C4-2B (cell line): Measurements from ENCODE around the gene COPS3.

ENCODE experiments used
- ZFX ChIP-seq: fragments of 450-650 bp; IDR thresholded peaks from 2 replicates; pipeline ENCODE4 v1.6.1; 2017
- TF ChIP-seq, protein P1 (sequence below): fragments of 450-650 bp; conservative IDR thresholded peaks from 2 replicates; pipeline ENCODE4 v1.5.1; 2017; ENCODE audit warnings: mild to moderate bottlenecking

DNA sequence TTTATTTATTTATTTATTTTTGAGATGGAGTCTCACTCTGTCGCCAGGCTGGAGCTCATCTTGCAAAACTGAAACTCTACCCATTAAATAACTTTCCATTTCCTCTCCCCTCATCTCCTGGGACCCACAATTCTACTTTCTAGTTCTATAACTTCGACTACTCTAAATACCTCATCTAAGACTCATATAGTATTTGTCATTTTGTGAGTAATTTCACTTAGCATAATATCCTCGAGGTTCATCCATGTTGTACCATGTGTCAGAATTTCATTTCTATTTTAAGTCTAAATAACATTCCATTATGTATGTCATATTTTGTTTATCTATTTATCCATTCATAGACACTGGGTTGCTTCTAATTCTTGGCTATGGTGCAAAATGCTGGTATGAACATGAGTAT, 17.1 kb upstream of the COPS3 start:
- TF ChIP-seq, protein P1, sequence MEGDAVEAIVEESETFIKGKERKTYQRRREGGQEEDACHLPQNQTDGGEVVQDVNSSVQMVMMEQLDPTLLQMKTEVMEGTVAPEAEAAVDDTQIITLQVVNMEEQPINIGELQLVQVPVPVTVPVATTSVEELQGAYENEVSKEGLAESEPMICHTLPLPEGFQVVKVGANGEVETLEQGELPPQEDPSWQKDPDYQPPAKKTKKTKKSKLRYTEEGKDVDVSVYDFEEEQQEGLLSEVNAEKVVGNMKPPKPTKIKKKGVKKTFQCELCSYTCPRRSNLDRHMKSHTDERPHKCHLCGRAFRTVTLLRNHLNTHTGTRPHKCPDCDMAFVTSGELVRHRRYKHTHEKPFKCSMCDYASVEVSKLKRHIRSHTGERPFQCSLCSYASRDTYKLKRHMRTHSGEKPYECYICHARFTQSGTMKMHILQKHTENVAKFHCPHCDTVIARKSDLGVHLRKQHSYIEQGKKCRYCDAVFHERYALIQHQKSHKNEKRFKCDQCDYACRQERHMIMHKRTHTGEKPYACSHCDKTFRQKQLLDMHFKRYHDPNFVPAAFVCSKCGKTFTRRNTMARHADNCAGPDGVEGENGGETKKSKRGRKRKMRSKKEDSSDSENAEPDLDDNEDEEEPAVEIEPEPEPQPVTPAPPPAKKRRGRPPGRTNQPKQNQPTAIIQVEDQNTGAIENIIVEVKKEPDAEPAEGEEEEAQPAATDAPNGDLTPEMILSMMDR, result no peak
- TF ChIP-seq ZFX, result no peak
